Stimulated activated CD4-positive, alpha-beta T cell treated with anti-CD3 and anti-CD28 coated beads, TNF-alpha, amount 100 ng/mL, for 48 hours (primary cell): Measurements from ENCODE around the gene RALGPS1.

Source experiments
- DNase-seq, 3 donors: peaks; one replicate each; pipeline ENCODE4 v3.0.0-alpha.2; 2020; ENCODE audit warnings: low read depth in 3 of 3

RALGPS1 gene

DNA sequence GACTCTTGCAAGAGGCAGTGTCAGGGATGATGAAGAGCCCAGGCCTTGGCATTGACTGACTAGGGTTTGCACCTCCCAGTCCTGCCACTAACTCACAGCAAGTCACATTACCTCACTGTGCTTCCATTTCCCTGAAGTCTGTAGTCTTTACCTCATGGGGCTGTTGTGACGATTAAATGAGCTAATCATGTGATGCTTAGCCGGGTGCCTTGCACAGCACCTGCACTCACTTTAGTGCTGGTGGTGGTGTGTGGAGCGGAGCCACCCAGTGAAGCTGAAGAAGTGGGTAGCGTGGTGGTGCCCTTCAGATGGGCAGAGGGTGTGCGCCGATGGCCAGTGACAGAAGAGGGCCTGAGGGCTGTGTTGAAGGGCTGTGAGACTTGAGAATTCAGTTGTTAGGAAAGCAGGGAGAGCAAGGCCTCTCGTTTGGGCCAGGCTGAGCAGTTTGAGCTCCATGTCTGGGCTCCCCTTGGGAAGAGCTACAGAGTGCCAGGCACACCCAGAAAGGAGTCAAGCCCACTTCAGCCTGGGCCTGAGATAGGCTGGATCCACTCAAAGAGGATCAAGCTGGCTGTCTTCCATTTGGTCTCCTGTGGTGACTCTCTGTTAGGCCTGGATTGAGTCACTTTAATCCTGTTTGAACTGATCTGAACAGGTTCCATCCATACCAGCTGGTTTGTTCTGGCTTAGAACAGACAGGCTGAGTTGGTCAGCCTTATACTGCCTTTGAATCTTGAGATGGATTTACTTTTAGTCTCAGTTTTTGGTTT is 42.5 kb downstream of the RALGPS1 start:
- no peak for DNase-seq

DNA sequence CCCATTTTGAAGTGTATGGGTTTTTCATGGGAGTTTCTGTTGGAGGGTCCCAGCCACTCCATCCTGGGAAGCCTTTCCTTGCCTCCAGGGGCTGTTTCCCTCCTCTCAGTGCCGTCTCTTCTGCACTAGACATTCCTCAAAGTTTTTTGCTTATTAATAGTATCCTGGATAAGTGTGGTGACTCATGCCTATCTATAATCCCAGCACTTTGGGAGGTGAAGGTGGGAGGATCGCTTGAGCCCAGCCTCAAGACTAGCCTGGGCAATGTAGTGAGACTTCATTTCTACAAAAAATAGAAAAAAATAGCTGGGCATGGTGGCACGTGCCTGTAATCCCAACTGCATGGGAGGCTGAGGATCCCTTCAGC is 43.1 kb downstream of the RALGPS1 start:
- no peak for DNase-seq

DNA sequence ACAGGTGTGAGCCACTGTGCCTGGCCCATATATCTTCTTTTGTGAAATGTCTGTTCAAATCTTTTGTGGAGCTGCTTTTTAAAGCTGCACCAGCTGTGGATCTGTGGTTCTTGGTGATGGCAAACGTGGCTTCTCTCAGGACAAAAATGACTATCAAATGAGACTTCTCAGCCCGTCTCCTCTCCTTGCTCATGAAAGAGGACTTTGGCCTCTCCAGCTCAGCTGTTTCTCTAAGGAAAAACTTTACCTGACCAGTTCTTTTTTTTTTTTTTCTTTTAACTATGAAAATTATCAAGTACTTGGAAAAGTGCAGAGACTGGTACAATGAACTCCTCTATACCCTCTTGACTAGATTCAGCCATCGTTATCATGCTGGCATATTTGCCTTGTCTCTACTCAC is 44.8 kb downstream of the RALGPS1 start:
- DNase-seq, result no peak

DNA sequence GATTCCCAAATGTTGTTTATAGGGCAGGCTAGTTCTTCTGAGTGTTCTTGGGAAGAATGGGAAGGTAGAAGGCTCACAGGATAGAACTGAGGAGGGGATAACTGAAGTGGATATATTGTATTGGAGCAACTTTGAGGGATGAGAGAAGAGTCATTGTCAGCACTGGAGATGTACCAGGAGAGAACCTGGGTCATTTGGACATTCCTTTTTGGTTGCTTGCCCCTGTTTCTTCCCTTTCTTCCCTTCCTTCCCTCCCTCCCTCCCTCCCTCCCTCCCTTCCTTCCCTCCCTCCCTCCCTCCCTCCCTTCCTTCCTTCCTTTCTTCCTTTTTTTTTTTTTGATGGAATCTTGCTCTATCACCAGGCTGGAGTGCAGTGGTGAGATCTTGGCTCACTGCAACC is 45.3 kb downstream of the RALGPS1 start:
- DNase-seq, result no peak

DNA sequence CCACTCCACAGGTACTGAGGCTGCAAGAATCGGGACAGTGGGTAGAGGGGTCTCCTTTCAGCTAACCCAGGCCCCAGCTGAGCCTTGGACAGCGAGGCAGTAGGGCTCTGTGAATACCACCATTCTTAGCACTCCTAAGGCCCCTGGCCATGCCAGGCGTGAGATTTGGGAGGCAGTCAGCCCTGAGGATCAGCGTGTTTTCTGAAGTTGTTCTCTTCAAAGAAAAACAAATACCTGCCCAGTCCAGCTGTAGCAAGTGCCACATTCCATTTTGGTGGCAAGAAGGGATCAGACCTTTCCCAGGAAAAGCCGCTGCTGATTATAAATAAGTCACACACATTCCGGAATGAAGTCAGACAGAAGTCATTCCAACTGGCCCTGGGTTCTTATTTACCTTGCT is 47.8 kb downstream of the RALGPS1 start:
- DNase-seq, result no peak

DNA sequence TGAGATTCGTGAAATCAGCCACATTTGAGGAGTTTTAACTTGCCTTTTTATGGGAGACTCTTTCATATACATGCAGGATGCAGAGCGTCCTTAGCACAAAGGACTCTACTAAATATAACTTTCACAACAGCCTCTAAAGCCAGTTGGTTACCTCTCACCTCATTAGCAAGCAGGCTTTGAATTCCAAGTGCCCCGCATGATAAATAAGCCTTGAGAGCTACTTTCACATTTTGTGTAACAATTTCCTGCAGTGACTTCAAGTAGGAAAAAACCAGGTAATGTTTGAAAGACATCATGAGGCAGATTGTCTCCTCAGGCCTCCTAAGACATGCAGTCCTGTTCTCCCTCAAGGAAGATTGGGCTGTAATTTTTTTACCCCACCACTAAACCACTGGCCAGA is 50.5 kb downstream of the RALGPS1 start:
- no peak for DNase-seq

GRCh38 chr9:126965541-126966428 is 51.2 kb downstream of the RALGPS1 start:
- peak in 2 of 3 donors; percentile 13 to 37 for DNase-seq

GRCh38 chr9:126971261-126971660 is 56.7 kb downstream of the RALGPS1 start:
- DNase-seq, result no peak

- DNase-seq, result no peak
Measured at GRCh38 chr9:126973651-126974529, 59.3 kb downstream of the RALGPS1 start.

DNA sequence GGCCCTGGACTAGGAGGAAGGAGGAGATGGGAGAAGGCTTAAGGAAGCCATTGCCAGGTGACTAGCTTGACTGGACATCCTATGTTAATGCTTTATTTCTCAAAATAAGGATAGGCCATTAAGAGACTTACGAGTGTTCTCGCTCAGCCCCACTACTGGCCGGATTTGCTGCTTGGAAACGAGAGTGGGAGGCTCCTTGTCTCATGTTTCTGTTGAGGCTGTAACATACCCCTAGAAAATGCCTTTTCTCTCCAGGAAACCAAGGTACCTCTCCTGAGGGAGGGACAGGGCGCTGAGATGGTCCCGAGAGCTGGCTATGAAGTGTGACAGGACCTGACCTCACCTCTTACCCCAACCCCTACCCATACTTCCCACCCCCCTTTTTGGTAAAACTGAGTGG is 60.0 kb downstream of the RALGPS1 start:
- no peak for DNase-seq

DNA sequence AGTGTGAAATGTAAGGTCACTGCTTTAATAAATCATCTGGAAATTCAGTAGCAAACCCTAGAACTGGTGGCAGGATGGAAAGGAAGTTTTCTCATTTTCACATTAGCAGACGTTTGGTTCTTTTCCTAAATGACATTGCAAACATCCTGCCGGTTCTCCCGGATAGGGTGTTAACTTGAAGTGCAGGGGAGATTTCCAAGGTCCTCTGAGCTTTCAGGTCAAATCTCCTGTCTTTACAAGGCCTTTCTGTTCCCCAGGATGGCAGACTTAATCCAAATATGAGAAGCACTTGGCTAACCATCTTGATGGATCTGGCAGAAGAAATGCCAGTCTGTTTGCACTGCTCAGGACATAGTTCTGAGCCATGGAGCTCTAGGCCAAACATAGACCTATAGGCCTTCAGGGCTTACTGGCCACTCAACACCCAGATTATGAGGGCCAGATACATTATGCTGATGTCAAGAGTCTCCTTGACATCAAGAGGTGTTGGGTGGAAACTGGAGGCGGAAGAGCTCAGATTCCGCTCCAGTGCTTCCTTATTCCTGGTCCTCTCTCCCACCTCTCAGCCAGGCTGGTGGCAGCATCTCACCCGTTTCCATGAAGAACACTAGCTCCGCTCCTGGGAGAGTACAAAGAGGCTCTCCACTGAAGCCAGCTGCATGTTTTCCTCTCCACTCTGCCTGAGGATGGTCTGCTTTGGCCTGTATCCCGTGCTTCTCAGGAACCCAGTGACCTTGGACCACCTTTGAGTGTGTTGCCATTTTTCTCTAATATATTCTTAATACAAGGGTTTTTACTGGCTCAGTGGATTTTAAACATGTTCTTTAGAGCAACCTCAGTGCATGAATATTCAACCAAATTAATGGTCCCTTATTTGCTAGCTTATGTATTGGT is 61.0 kb downstream of the RALGPS1 start:
- no peak for DNase-seq

GRCh38 chr9:126979461-126979860 is 64.9 kb downstream of the RALGPS1 start:
- DNase-seq, result no peak

- DNase-seq, result no peak
Measured at GRCh38 chr9:126980231-126980630, 65.6 kb downstream of the RALGPS1 start.

GRCh38 chr9:126981218-126981617 is 66.6 kb downstream of the RALGPS1 start:
- DNase-seq, result no peak

DNA sequence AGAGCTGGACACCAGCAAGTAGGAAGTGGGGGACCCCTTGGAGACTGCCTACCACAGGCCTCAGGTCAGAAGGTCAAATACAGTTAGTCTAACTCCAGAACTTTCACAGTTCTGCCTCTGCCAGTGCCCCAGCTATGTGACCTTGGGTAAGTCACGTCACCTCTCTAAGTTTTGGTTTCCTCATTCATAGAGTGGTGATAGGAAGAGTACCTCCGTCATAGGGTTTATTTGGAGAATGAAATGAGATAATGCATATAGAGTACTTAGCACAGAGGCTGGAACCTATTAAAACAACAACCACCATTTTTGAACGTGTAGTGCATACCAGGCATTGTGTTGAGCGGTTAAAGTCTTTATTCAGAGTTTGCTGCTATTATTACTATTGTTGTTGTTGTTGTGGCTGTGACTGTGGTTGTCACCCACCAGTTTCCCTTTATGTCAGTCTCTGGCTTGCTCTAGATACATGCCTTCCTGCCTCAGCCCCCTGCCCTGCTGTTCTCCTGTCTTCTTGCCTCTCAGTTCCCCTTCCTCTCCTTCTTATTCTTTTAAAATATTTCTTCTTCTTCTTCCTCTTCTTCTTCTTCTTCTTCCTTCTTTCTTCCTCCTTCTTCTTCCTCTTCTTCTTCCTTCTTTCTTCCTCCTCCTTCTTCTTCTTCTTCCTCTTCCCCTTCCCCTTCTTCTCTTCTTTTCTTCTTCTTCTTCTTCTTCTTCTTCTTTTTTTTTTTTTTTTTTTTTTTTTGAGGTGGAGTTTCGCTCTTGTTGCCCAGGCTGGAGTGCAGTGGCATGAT is 67.8 kb downstream of the RALGPS1 start:
- no peak for DNase-seq

DNA sequence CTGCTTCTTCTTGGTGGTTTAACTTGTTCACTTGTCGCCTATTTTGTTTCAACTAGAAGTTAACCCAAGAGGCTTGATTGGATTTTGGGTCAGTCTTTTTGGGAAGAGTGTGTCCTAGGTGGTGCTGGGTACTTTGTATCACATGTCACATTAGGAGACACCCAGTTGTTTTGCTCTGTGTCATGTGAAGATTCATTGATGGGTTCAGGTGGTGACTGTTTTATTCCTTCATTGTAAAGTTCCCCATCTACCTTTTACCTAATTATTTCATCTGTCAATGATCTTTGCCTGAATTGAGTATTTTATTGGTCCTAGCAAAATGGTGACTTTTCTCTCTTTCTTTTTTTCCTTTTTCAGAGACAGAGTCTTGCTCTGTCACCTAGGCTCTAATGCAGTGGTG is 69.2 kb downstream of the RALGPS1 start:
- no peak for DNase-seq

DNA sequence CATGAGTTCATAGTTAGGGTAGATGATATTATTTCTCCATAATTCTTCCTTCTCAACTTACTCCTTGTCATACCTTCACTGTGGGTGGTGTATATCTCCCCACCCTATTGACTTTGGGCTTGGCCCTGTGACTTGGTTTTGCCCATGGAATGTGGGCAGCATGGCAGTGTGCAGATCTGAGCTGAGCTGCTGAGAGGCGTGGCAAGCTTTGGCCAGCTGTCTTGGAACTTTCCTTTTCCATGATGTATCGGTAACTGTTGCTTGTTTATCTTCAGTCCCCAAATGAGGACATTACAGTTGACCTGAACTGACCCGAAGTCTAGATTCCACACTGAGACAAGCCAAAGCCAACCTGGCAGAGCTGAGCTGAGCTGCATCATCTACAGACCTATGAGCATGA is 70.4 kb downstream of the RALGPS1 start:
- no peak for DNase-seq

DNA sequence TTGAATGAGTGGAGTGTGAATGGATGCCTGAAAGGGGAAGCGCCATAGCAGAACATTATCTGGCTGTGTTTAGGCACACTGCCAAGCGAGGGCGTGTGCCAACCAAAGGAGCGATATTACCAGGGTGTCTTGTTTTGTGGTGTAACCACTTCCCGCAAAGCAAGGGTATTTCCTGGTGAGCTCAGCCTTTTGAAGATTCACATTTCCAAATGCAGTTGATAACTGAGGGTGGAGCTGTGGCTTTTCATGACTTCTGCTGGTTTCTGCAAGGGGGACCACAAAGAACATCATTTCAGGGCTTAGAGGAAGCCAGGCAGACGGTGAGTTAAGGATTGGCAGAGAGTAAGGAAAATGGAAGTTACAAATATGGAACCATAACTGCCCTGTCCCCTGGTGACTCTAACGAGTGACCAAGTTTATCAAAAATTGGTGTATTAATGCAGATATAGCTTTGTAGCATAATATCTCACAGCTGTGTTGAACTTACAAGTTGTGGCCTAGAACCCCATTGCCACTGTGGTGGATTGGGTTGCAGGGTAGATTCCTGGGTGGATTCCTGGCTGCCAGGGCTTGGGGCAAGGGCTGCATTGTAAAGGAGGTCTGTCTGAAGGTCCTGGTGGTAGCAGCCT is 71.4 kb downstream of the RALGPS1 start:
- DNase-seq, result peak; percentile 59 to 69 (median 65)

DNA sequence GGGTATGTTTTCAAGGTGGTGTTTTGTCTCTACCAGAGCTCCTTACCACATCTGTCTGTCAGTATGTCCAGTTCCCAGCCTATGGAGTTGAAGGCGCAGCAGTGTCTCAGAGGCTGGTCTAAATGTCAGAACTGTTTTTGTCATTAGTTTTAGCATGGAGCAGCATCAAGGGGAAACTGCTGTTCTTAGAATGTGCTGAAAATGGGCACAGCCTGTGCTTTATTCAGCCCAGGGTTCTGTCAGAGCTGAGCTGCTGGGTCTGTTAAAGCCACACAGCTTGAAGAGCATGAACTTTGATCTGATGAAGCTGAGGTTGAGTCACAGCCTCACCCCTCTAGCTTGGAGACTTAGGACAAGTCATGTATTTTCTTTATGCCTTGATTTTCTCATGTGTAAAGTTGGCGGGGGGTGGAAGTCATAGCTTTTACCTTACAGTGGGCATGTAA is 71.9 kb downstream of the RALGPS1 start:
- peak in 1 of 3 donors; percentile 10 for DNase-seq

DNA sequence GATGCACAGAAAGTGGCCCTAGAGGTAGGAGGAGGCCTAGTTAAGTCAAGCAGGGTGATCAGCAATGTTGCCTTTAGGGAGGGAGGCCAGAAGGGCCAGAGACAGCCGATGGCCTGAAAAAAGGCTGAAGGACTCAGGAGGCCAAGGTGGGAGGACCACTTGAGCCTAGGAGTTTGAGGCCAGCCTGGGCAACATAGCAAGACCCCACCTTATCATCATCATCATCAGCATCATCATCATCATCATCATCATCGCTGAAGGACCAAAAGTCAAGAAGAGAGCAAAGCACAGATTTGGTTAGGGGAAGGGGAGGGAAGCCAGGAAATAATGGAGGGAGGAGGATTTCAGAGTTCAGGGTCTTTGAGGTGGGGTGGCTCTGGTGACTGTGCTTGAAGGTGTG is 74.3 kb downstream of the RALGPS1 start:
- no peak for DNase-seq
